Neural crest cell (in vitro differentiated cells): ENCODE data around the gene TPP1. TPM values are rescaled to one million over a fixed set of nuclear protein-coding genes. Genes with fewer than 3 reads are reported as not detected.

ENCODE experiments used
- DNase-seq: peaks from one replicate; pipeline ENCODE4 v3.0.0; 2021; ENCODE audit warnings: low read depth, mixed read lengths, low spot score
- H3K27ac Mint-ChIP-seq: one replicate; pipeline ENCODE4 v1.8.0; 2021; ENCODE audit warnings: mild to moderate bottlenecking, mixed read lengths; ENCODE audit not compliant: unreplicated experiment
- H3K27me3 Mint-ChIP-seq: 2 replicates; pipeline ENCODE4 v1.8.0; 2021; ENCODE audit warnings: low read depth, mild to moderate bottlenecking, mixed read lengths
- H3K36me3 Mint-ChIP-seq: 2 replicates; pipeline ENCODE4 v1.8.0; 2021; ENCODE audit warnings: low read depth, mild to moderate bottlenecking, mixed read lengths
- H3K4me1 Mint-ChIP-seq: 2 replicates; pipeline ENCODE4 v1.8.0; 2021; ENCODE audit warnings: mixed read lengths
- H3K4me3 Mint-ChIP-seq: one replicate; pipeline ENCODE4 v1.8.0; 2021; ENCODE audit warnings: mild to moderate bottlenecking, mixed read lengths
- H3K9me3 Mint-ChIP-seq: 2 replicates; pipeline ENCODE4 v1.8.0; 2021; ENCODE audit warnings: mixed read lengths
- total RNA-seq: library from RNA; stranded (reverse); gene quantifications from 2 replicates; pipeline ENCODE4 v1.2.1, GENCODE V29; 2021
- TF ChIP-seq, protein P1 (sequence below): fragments of 200-600 bp; sonication (generic); conservative IDR thresholded peaks from 2 replicates; pipeline ENCODE4 v1.5.0; 2021; ENCODE audit warnings: antibody characterized with exemption, mild to moderate bottlenecking

The TPP1 gene
- total RNA-seq, 1 donor from 2014 or later: 44.7 TPM

DNA sequence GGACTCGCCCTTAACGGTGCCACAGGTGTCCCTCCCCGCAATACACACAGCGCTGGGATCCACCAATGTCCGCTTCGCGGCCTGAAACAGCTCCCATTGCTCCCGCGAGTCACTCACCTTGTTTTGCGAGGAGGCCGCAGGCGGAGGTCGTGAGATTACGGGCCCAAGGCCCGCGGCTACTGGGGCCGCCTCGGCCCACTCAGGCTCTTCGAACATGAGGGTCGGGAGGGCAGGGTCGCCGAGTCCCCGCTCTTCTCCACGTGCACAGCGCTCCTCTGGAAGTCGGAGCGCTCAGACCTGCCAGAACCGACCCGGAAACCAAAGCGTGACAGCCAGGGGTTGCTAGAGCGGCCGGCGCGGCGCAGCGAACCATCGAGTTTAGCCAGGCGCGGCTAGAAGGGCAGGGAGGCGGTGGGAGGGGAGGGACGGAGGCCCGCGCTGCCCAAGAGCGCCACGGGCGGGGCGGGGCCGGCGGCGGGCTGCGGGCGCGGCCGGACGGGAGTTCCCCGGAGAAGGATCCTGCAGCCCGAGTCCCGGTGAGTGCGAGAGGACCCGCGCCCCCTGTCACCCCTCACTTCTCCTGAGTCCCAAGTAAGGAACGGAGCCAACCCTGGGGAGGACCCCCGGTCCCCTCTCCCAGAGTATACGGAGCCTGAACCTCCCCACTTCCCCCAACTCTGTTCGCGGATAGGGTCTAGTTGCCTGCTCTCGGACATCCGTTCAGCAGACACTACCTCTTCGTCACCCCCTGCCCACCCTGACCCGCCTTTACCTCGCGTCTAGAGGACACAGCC, 15.7 kb downstream of the TPP1 start, which contains the start of the genes ILK and RRP8:
Gene ILK (plus strand): TSS at position 488 of the 794 bp plus-strand sequence. CDS start 498 bp downstream, outside the sequence.
Gene RRP8 (minus strand): TSS at position 330 of the 794 bp plus-strand sequence. CDS start 114 bp downstream, at position 216.
- Mint-ChIP-seq H3K4me3 (no peak within 1 kb of the TSS), H3K9me3 (no peaks in the 10 kb centered on the region), H3K27me3 (no peaks in the 10 kb centered on the region), H3K4me1 (peaks cover 19% of the 10 kb centered on the region), H3K36me3 (peaks cover 9% of the 10 kb centered on the region), H3K27ac (no peak within 1 kb of the TSS)
- TF ChIP-seq, protein P1, sequence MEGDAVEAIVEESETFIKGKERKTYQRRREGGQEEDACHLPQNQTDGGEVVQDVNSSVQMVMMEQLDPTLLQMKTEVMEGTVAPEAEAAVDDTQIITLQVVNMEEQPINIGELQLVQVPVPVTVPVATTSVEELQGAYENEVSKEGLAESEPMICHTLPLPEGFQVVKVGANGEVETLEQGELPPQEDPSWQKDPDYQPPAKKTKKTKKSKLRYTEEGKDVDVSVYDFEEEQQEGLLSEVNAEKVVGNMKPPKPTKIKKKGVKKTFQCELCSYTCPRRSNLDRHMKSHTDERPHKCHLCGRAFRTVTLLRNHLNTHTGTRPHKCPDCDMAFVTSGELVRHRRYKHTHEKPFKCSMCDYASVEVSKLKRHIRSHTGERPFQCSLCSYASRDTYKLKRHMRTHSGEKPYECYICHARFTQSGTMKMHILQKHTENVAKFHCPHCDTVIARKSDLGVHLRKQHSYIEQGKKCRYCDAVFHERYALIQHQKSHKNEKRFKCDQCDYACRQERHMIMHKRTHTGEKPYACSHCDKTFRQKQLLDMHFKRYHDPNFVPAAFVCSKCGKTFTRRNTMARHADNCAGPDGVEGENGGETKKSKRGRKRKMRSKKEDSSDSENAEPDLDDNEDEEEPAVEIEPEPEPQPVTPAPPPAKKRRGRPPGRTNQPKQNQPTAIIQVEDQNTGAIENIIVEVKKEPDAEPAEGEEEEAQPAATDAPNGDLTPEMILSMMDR: no peak
- DNase-seq: peak; percentile 83

DNA sequence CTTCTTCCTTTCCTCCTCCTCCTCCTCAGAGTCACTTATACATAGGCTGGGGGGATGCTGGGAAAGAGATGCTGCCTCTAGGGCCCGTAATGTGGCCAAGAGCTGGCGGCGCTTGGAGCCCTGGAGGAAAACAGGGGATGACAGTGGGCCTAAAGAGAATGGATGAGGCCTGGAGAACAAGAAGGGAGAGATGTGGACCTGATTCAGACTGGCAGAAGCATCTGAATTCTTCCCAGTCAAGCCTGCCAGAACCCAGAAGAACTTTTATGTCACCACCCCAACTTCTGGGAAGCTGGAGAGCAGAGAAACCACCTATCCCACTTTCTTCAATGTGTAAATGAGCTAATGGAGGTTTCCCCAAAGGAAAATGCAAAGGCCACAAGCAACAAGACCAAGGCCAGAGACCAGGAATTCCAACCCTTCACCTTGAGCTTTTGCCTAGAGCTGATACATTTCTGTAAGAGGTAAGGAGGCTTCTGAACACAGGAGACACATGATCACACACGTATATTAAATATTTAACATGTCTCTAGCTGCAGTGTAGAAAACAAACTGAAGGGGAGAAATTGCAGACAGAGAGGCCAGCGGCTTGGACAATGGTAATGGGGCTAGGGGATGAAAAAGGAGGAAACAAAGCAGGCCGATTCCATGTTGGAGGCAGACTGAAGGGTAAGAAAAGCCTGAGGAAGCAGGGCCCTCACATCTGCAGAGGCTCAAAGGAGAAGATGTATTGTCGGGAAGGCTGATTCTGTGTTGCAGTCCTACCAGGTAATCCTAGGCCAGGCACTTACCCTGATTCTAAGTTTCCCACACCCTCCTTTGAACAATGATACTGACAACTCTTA, 16.9 kb downstream of the TPP1 start:
- Mint-ChIP-seq H3K27ac (no peak overlapping the region), H3K27me3 (no peaks in the 10 kb centered on the region), H3K9me3 (no peaks in the 10 kb centered on the region), H3K36me3 (peaks cover 16% of the 10 kb centered on the region), H3K4me3 (no peak overlapping the region), H3K4me1 (peaks cover 22% of the 10 kb centered on the region)
- DNase-seq: no peak
- TF ChIP-seq, protein P1: no peak

DNA sequence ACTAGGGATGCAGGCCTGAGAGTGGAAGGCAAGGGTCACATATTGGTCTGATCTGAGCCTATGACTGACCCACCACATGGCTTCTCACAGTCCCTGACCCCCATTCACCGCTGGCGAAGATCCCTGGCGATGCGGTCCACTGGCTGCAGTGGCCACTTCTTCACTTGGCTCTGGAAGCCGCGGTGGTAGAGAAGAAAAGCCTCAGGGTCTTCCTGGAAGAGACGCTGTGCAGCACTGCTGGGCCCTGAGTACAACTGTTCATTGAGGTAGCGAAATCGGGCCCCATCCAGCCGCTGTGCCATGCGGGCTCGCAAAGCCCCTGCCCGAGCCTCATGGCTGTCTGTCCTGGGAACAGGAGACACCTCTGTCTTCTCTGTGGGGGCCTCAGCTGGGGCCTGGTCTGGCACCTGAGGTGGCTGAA, 18.2 kb downstream of the TPP1 start:
- H3K36me3 Mint-ChIP-seq: peaks cover 16% of the 10 kb centered on the region
- DNase-seq: no peak
- no peaks in the 10 kb centered on the region for H3K27me3 Mint-ChIP-seq

DNA sequence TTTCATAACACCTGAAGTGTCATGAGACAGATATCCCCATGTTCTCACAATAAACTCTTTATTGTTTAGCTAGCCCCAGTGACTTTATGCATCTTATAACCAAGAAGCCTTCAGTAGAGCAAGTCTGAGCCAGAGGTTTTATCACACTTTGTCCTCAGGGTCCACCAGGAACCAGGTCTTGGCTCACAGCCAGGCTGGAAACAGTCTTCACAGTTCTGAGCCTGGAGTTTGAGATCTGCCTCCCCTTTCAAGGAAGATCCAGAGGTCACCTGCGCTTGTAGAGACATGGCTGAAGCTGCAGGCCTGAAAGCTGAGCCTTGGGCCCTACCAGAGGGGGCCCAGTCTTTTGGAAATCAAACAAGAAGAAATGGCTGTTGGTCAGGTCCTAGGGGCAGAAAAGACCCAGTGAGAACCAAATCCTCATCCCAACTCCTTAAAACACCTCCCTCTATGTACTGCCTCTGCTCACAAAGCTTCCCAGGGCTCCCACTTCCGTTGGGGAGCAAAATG, 19.3 kb downstream of the TPP1 start:
- Mint-ChIP-seq H3K4me1 (peaks cover 15% of the 10 kb centered on the region), H3K4me3 (peak overlapping the region; percentile 50), H3K9me3 (no peaks in the 10 kb centered on the region), H3K27me3 (no peaks in the 10 kb centered on the region), H3K36me3 (peaks cover 16% of the 10 kb centered on the region), H3K27ac (no peak overlapping the region)
- TF ChIP-seq, protein P1: no peak
- DNase-seq: no peak

More for the DNA sequence above, 18.2 kb downstream of the TPP1 start:
- Mint-ChIP-seq H3K4me1 (peaks cover 16% of the 10 kb centered on the region), H3K27ac (no peak overlapping the region), H3K9me3 (no peaks in the 10 kb centered on the region), H3K4me3 (no peak overlapping the region)
- TF ChIP-seq, protein P1: no peak

DNA sequence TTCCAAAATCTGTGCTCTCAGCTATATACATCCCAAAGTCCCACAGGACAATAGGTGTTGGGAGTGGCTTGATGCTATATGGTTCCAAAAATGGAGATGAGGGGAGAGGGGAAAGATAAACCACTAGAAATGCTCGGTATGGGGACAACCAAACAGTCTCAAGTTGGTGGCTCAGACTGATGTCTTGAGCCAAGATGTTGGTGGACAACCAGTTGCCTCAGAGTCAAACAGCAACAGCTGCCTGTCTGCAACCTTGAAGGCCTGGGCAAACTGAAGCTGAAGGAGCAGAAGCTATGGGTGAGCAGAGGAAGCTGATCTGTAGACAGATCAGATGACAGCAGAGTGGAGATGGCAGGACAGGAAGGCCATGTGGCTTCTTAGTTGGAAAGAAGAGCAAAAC, 19.8 kb downstream of the TPP1 start:
- Mint-ChIP-seq H3K4me1 (peaks cover 15% of the 10 kb centered on the region), H3K9me3 (no peaks in the 10 kb centered on the region), H3K27me3 (no peaks in the 10 kb centered on the region), H3K4me3 (peak overlapping the region; percentile 50), H3K27ac (no peak overlapping the region), H3K36me3 (peaks cover 17% of the 10 kb centered on the region)
- TF ChIP-seq, protein P1: no peak
- DNase-seq: no peak
